HS-27A (cell line): ENCODE measurements around the gene ZNF618.

Source experiments
- DNase-seq: peaks from one replicate; pipeline ENCODE4 v3.0.0-alpha.2; 2012; ENCODE audit warnings: low read depth, missing footprints

Gene ZNF618

GRCh38 chr9:113911850-113912557 is 35.9 kb downstream of the ZNF618 start:
- no peak for DNase-seq

DNA sequence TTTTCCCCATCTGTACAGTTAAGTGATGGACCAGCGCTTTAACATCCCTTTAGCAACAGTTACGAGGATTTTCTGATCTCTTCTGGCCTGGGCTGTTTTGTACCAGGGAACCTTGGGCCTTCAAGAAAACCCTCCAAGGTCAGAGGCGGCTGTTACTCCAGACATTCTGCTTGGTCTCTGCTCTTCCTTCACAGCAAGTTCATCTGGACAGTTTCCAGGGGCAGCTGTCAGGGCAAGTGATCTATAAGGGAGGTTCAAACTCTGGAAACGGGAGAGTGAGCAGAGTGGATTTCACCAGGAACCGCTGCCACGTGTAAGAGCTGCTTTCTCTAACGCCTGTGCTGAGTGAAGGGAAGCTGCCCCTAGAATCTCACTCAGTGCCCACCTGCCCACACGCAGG is 36.7 kb downstream of the ZNF618 start:
- no peak for DNase-seq

GRCh38 chr9:113913426-113914195 is 37.5 kb downstream of the ZNF618 start:
- no peak for DNase-seq

- no peak for DNase-seq
Observed at GRCh38 chr9:113914517-113914916, 38.4 kb downstream of the ZNF618 start.

GRCh38 chr9:113915817-113916434 is 39.8 kb downstream of the ZNF618 start:
- DNase-seq, result no peak

GRCh38 chr9:113916931-113917330 is 40.8 kb downstream of the ZNF618 start:
- DNase-seq, result no peak

DNA sequence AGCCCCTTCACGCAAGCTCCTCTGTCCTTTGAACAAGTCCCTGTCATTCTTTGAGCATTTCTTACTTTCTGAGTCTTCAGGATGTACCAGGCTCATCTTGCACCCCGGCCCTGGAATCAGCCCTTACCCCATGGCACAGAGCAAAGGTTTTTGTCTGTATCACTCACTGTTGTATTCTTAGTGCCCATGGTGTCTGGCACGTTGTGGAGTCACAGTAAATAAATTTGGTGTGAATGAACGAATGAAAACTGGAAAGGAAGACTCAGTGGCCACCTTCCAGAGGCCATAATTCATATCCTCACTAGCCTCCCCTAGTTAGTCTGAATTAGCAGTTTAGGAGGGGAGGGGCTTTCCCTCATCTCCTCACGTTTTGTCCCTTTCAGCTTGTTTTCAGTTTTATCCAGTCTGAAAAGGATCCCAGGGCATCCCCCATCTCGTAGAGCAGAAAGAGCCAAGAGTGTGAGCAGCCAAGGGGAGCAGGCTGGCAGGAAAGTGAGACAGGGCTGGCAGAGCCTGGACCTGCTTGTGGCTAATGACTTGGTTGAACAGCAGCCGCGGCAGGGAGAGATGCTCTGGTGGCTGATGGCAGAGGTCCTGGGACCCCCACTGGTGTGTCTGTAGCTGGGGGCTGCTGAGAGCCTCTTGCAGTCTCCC is 42.7 kb downstream of the ZNF618 start:
- no peak for DNase-seq

DNA sequence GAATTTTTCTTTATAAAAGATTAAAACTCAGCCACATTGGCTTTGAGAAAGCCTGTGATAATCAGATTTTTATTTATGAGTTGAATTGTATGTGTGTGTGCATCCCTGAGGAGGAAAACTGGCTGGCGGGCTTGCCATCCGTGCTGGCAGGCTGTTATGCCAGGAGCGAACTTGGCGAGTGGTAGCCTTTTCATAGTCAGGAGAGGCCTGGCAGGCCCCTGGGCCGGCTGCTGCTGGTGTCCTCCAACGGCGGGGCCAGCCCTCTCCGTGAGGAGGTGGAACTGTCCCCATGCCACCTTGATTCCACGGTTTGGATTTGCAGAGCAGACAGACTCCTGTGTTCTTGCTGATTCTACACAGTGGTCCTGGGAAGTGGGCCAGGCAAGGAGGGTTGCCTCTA is 43.3 kb downstream of the ZNF618 start:
- no peak for DNase-seq

DNA sequence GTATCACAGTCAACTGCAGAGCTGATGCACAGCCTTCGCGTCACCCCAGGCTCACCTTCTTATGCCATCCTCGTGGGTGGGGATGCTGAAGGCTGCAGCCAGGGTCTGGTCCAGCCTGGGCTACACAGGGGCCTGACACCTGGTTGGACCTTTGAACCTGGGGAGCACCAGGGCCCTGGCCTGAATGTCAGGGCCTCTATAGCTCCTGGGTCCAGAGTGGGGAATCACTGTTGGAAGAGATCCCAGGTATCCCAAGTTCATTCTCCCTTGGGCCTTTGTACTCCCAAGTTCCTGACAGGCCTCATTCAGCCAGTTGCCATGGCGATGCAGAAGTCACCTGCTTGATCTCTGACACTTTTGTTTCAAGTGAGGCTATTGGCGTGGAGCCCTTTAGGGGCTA is 43.8 kb downstream of the ZNF618 start:
- no peak for DNase-seq

DNA sequence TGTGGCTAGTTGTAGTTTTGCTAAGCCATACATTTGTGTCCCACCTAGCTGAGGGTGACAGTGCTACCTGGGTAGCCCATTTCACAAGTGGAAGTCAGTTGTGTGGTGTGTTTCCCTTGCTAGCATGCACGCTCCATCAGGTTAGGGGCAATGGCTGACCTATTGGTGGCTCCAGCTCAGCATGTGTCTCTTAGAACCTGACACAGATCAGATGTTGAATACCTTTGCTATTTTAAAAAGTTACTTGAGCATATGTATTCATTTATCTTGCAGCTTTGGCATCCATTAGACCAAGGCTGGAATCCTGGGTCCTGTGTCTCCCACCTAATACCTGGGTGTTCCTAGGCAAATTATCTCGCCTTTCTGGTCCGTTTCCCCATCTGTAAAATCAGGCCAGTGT is 44.8 kb downstream of the ZNF618 start:
- no peak for DNase-seq

GRCh38 chr9:113921396-113921925 is 45.4 kb downstream of the ZNF618 start:
- no peak for DNase-seq

- DNase-seq, result no peak
Observed at GRCh38 chr9:113922160-113922559, 46.1 kb downstream of the ZNF618 start.

DNA sequence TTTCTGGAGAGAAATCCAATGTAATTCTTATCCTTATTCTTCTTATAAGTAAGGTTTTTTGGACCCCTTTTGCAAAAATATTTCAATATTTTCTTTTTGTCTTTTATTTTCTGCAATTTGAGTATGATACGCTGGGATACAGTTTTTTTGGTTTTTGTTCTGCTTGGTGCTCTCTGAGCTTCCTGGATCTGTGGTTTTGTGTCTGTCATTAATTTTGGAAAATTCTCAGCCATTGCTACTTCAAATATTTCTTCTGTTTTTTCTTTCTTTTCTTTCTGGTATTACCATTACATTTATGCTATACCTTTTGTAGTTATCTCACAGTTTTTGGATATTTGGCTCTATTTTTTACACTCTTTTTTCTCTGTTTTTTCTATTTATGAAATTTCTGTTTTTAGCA is 50.1 kb downstream of the ZNF618 start:
- no peak for DNase-seq

- no peak for DNase-seq
Observed at GRCh38 chr9:113927277-113927676, 51.2 kb downstream of the ZNF618 start.

GRCh38 chr9:113928269-113928668 is 52.2 kb downstream of the ZNF618 start:
- DNase-seq, result no peak

- DNase-seq, result peak; percentile 56
Observed at GRCh38 chr9:113929634-113930389, 53.7 kb downstream of the ZNF618 start.

- DNase-seq, result no peak
Observed at GRCh38 chr9:113930390-113930783, 54.3 kb downstream of the ZNF618 start.

GRCh38 chr9:113931140-113931539 is 55.0 kb downstream of the ZNF618 start:
- DNase-seq, result no peak

DNA sequence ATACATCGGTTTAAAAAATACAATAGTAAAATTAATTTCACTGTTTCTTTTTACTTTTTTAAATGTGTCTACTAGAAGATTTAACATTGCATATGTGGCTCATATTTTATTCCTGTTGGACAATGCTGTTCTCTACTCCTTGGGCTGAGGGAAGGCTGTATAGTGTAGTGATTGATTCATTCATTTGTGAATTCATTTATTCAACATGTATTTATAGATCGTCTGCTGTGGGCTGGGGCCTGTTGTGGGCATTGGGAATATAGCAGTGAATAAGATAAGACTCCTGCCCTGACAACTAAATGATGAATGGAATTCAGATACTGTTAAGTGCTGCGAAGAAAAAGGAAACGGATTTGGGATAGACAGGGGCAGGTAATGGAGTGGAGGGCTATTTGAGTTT is 55.7 kb downstream of the ZNF618 start:
- no peak for DNase-seq

- no peak for DNase-seq
Observed at GRCh38 chr9:113932906-113933584, 56.9 kb downstream of the ZNF618 start.

GRCh38 chr9:113933671-113934070 is 57.6 kb downstream of the ZNF618 start:
- DNase-seq, result no peak
